Measurements from ENCODE around the gene FOXF1. TPM values are rescaled to one million over a fixed set of nuclear protein-coding genes. Genes with fewer than 3 reads are reported as not detected.

The FOXF1 gene
- total RNA-seq, 2 donors from 2014 or later: not detected

DNA sequence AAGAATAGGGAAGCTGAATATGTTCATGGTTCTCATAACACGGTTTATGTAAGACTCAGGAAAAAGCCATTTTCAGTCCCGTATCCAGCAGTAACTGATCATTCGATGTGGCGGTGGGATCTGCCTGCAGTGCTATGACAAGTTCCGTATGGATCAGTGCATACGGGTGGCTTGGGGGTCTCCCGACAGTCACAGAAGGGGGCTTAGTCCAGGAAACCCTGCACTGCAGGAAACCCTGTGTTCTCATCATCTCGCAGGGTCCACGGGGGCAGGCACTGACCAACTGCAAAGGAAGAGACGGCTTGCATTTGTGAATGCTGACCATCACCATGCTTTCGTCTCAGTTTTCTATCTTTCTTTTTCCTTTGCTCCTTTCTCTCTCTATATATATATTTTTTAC lies 37.0 kb downstream of the FOXF1 start:
- DNase-seq: no peak
- no peak for TF ChIP-seq CTCF (conservative IDR thresholded peaks at IDR 0.05)
- Mint-ChIP-seq H3K36me3 (ENCODE audit: low read depth) (peaks cover 18% of the 10 kb centered on the region), H3K27ac (no peak overlapping the region), H3K4me3 (no peak overlapping the region), H3K4me1 (no peaks in the 10 kb centered on the region), H3K27me3 (ENCODE audit: insufficient read depth) (no peaks in the 10 kb centered on the region), H3K9me3 (no peaks in the 10 kb centered on the region)
- WGBS, 2 experiments (ENCODE audit: insufficient coverage in 1 of 2, insufficient read length in 1 of 2): 94 to 96% methylated on average over 7 to 10 of the region's 11 CpGs
- Histone ChIP-seq H3K27ac (ENCODE audit: low read depth, low read length) (no peak overlapping the region), H3K9ac (ENCODE audit: extremely low read depth, low read length, poor library complexity, severe bottlenecking) (no peak overlapping the region), H3K27me3 (ENCODE audit: control insufficient read depth, insufficient read depth, low read length, poor library complexity, severe bottlenecking) (no peaks in the 10 kb centered on the region), H3K4me3 (ENCODE audit: low read length) (no peak overlapping the region), H3K4me1 (ENCODE audit: control insufficient read depth, insufficient read depth, low read length) (no peaks in the 10 kb centered on the region), H3K36me3 (ENCODE audit: control insufficient read depth, insufficient read depth, low read length) (peaks cover 55% of the 10 kb centered on the region), H3K9me3 (ENCODE audit: control insufficient read depth, low read length) (no peaks in the 10 kb centered on the region)

DNA sequence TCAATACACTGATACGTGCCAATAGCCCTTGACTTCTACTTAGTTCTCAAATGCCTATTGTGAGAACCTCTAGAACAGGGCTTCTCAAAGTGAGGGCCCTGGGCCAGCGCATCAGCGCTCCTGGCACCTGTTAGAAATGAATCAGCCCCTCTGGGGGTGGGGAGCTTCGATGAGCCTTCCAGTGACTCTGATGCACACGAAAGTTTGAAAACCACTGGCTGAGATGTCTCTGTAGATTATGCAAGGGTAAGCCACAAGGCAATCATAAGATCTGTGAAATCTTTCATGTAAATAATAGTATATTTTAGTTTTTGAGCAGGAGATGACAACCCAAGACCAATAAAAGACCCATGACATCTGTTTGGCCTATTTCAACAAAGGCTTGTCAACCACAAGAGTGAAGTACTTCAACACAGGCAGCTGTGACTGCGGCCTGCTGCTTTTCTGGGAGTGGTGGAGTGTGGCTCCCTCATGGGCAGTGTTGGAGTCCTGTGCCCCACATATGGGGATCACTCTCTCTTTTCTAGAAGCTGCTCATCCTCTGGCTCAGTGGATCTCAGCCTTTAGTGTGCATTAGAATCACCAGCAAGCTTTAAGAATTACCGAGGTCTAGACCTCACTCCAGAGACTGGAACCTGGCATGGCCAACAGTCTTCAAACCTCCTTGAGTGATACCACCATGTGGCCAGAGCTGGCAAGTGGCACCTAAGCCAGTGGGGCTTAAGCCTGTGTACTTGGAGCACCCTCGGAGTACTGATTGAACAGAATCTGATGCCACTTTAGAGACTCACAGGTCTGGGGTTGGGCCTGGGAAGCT lies 39.0 kb downstream of the FOXF1 start:
- Mint-ChIP-seq H3K27ac (no peak overlapping the region), H3K36me3 (ENCODE audit: low read depth) (peaks cover 14% of the 10 kb centered on the region), H3K9me3 (no peaks in the 10 kb centered on the region), H3K4me1 (no peaks in the 10 kb centered on the region), H3K27me3 (ENCODE audit: insufficient read depth) (no peaks in the 10 kb centered on the region), H3K4me3 (no peak overlapping the region)
- Histone ChIP-seq H3K4me1 (ENCODE audit: control insufficient read depth, insufficient read depth, low read length) (no peaks in the 10 kb centered on the region), H3K27ac (ENCODE audit: low read depth, low read length) (no peak overlapping the region), H3K9me3 (ENCODE audit: control insufficient read depth, low read length) (no peaks in the 10 kb centered on the region), H3K4me3 (ENCODE audit: low read length) (no peak overlapping the region), H3K36me3 (ENCODE audit: control insufficient read depth, insufficient read depth, low read length) (peaks cover 58% of the 10 kb centered on the region), H3K9ac (ENCODE audit: extremely low read depth, low read length, poor library complexity, severe bottlenecking) (peak overlapping the region; percentile 11), H3K27me3 (ENCODE audit: control insufficient read depth, insufficient read depth, low read length, poor library complexity, severe bottlenecking) (no peaks in the 10 kb centered on the region)
- WGBS, 2 experiments (ENCODE audit: insufficient coverage in 1 of 2, insufficient read length in 1 of 2): 81 to 84% methylated on average over 7 to 8 of the region's 8 CpGs
- TF ChIP-seq CTCF (conservative IDR thresholded peaks at IDR 0.05): no peak
- DNase-seq: no peak

DNA sequence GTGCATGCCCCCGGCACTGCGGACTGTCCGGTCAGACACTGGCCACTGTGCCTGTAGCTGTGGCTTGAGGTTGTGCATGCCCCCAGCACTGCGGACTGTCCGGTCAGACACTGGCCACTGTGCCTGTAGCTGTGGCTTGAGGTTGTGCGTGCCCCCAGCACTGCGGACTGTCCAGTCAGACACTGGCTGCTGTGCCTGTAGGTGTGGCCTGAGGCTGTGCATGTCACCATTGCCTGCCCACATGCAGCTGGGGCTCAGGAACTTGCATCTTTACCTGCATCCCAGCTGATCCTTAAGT lies 39.5 kb downstream of the FOXF1 start:
- no peaks in the 10 kb centered on the region for H3K4me1 Mint-ChIP-seq
- no peaks in the 10 kb centered on the region for H3K9me3 ChIP-seq (ENCODE audit: control insufficient read depth, low read length)
- no peak overlapping the region for H3K27ac Mint-ChIP-seq
- peaks cover 56% of the 10 kb centered on the region for H3K36me3 ChIP-seq (ENCODE audit: control insufficient read depth, insufficient read depth, low read length)
- DNase-seq: no peak
- no peak overlapping the region for H3K27ac ChIP-seq (ENCODE audit: low read depth, low read length)
- H3K27me3 Mint-ChIP-seq (ENCODE audit: insufficient read depth): no peaks in the 10 kb centered on the region
- no peak overlapping the region for H3K4me3 ChIP-seq (ENCODE audit: low read length)
- H3K4me1 ChIP-seq (ENCODE audit: control insufficient read depth, insufficient read depth, low read length): no peaks in the 10 kb centered on the region
- TF ChIP-seq CTCF (conservative IDR thresholded peaks at IDR 0.05): no peak
- H3K27me3 ChIP-seq (ENCODE audit: control insufficient read depth, insufficient read depth, low read length, poor library complexity, severe bottlenecking): no peaks in the 10 kb centered on the region
- no peaks in the 10 kb centered on the region for H3K9me3 Mint-ChIP-seq
- H3K4me3 Mint-ChIP-seq: no peak overlapping the region
- H3K36me3 Mint-ChIP-seq (ENCODE audit: low read depth): peaks cover 8% of the 10 kb centered on the region
- no peak overlapping the region for H3K9ac ChIP-seq (ENCODE audit: extremely low read depth, low read length, poor library complexity, severe bottlenecking)
- WGBS, 2 experiments (ENCODE audit: insufficient coverage in 1 of 2, insufficient read length in 1 of 2): 94 to 100% methylated on average over 5 to 7 of the region's 7 CpGs

Measured in endodermal cell (in vitro differentiated cells).